ENCODE measurements around the gene B4GAT1.
A peak's percentile ranks its signal among the peaks of the same experiment; 100 is the strongest.

Gene B4GAT1

GRCh38 chr11:66314561-66315497, 32.6 kb downstream of the B4GAT1 start:
- Histone ChIP-seq H3K27me3 (ENCODE audit: insufficient read depth, low read length) (no peaks in the 10 kb centered on the region), H3K9ac (ENCODE audit: low read length) (no peak overlapping the region), H2AFZ (ENCODE audit: low read length) (no peak overlapping the region), H3K4me3 (ENCODE audit: low read depth, low read length, poor library complexity, severe bottlenecking) (no peak overlapping the region), H3K4me2 (ENCODE audit: low read length) (no peak overlapping the region), H3K9me2 (ENCODE audit: low read depth, low read length) (no peaks in the 10 kb centered on the region), H3K79me2 (ENCODE audit: insufficient read depth, low read length) (no peaks in the 10 kb centered on the region), H3K27ac (ENCODE audit: low read depth, low read length, poor library complexity, severe bottlenecking) (no peak overlapping the region), H4K20me1 (ENCODE audit: insufficient read depth, low read length) (no peaks in the 10 kb centered on the region), H3F3A (ENCODE audit: insufficient read depth, low read length) (no peaks in the 10 kb centered on the region), H3K9me3 (ENCODE audit: low read length) (no peaks in the 10 kb centered on the region), H3K4me1 (ENCODE audit: insufficient read depth, low read length, severe bottlenecking) (peaks cover 40% of the 10 kb centered on the region), H3K36me3 (ENCODE audit: insufficient read depth, low read length) (no peaks in the 10 kb centered on the region)
- no peak for TF ChIP-seq EZH2 (IDR thresholded peaks at IDR 0.05; ENCODE audit: borderline replicate concordance, low read length)
- no peak for TF ChIP-seq CTCF (IDR thresholded peaks at IDR 0.05; ENCODE audit: low read length)

- no peak overlapping the region for H3K4me3 ChIP-seq (ENCODE audit: low read depth, low read length, poor library complexity, severe bottlenecking)
- H4K20me1 ChIP-seq (ENCODE audit: insufficient read depth, low read length), result no peaks in the 10 kb centered on the region
- no peaks in the 10 kb centered on the region for H3F3A ChIP-seq (ENCODE audit: insufficient read depth, low read length)
- H3K36me3 ChIP-seq (ENCODE audit: insufficient read depth, low read length), result no peaks in the 10 kb centered on the region
- H3K9ac ChIP-seq (ENCODE audit: low read length), result no peak overlapping the region
- H3K79me2 ChIP-seq (ENCODE audit: insufficient read depth, low read length), result no peaks in the 10 kb centered on the region
- no peaks in the 10 kb centered on the region for H3K9me3 ChIP-seq (ENCODE audit: low read length)
- H3K4me1 ChIP-seq (ENCODE audit: insufficient read depth, low read length, severe bottlenecking), result peaks cover 40% of the 10 kb centered on the region
- H3K9me2 ChIP-seq (ENCODE audit: low read depth, low read length), result no peaks in the 10 kb centered on the region
- H3K27ac ChIP-seq (ENCODE audit: low read depth, low read length, poor library complexity, severe bottlenecking), result no peak overlapping the region
- H2AFZ ChIP-seq (ENCODE audit: low read length), result no peak overlapping the region
- no peak overlapping the region for H3K4me2 ChIP-seq (ENCODE audit: low read length)
- TF ChIP-seq EZH2 (IDR thresholded peaks at IDR 0.05; ENCODE audit: borderline replicate concordance, low read length), result no peak
- no peak for TF ChIP-seq CTCF (IDR thresholded peaks at IDR 0.05; ENCODE audit: low read length)
- H3K27me3 ChIP-seq (ENCODE audit: insufficient read depth, low read length), result no peaks in the 10 kb centered on the region
These were observed 33.3 kb downstream of the B4GAT1 start for GRCh38 chr11:66314186-66314501.

- H2AFZ ChIP-seq (ENCODE audit: low read length), result no peak overlapping the region
- H3K9ac ChIP-seq (ENCODE audit: low read length), result peak overlapping the region; percentile 44; the same call in 1 of the 2 replicates
- no peaks in the 10 kb centered on the region for H3F3A ChIP-seq (ENCODE audit: insufficient read depth, low read length)
- no peaks in the 10 kb centered on the region for H3K27me3 ChIP-seq (ENCODE audit: insufficient read depth, low read length)
- H4K20me1 ChIP-seq (ENCODE audit: insufficient read depth, low read length), result no peaks in the 10 kb centered on the region
- H3K4me3 ChIP-seq (ENCODE audit: low read depth, low read length, poor library complexity, severe bottlenecking), result peak overlapping the region; percentile 52
- peaks cover 35% of the 10 kb centered on the region for H3K4me1 ChIP-seq (ENCODE audit: insufficient read depth, low read length, severe bottlenecking)
- H3K36me3 ChIP-seq (ENCODE audit: insufficient read depth, low read length), result no peaks in the 10 kb centered on the region
- no peaks in the 10 kb centered on the region for H3K9me2 ChIP-seq (ENCODE audit: low read depth, low read length)
- no peaks in the 10 kb centered on the region for H3K79me2 ChIP-seq (ENCODE audit: insufficient read depth, low read length)
- TF ChIP-seq EZH2 (IDR thresholded peaks at IDR 0.05; ENCODE audit: borderline replicate concordance, low read length), result no peak
- TF ChIP-seq CTCF (IDR thresholded peaks at IDR 0.05; ENCODE audit: low read length), result no peak
- no peak overlapping the region for H3K27ac ChIP-seq (ENCODE audit: low read depth, low read length, poor library complexity, severe bottlenecking)
- H3K9me3 ChIP-seq (ENCODE audit: low read length), result no peaks in the 10 kb centered on the region
- H3K4me2 ChIP-seq (ENCODE audit: low read length), result peak overlapping the region; percentile 73
These were observed 33.9 kb downstream of the B4GAT1 start for GRCh38 chr11:66313321-66314185.
